Body of pancreas (tissue), 4 donors: ENCODE results near the gene SLC45A1. TPM values are rescaled to one million over a fixed set of nuclear protein-coding genes. Genes with fewer than 3 reads are reported as not detected.

Experiments used
- ATAC-seq: fragments of 150-250 bp; one replicate; pipeline ENCODE4 v1.9.1; 2016
- DNase-seq, 4 donors: peaks; one replicate each; pipeline ENCODE4 v3.0.0-alpha.2; 2019
- H3K27ac ChIP-seq, 4 donors: fragments of 200-600 bp; sonication (generic); 1 replicate in 3 of 4; 2 replicates in 1 of 4; pipeline versions ENCODE4 v1.5.1 to v1.6.1; 2016 to 2019; ENCODE audit warnings: mild to moderate bottlenecking in 1 of 4, mixed read lengths in 1 of 4, moderate library complexity in 1 of 4
- H3K27me3 ChIP-seq, 2 donors: fragments of 200-600 bp; sonication (generic); one replicate each; pipeline ENCODE4 v1.6.0; 2016; ENCODE audit warnings: mild to moderate bottlenecking in 1 of 2
- H3K36me3 ChIP-seq, 2 donors: fragments of 200-600 bp; sonication (generic); replicated peaks in 1 of 2; 2 replicates each; pipeline ENCODE4 v1.5.1; 2016; ENCODE audit warnings: low read depth in 2 of 2; ENCODE audit not compliant: insufficient read depth in 1 of 2
- H3K4me1 ChIP-seq: fragments of 200-600 bp; sonication (generic); one replicate; pipeline ENCODE4 v1.6.0; 2016
- H3K4me3 ChIP-seq, 2 donors: fragments of 200-600 bp; sonication (generic); 1 replicate in 1 of 2; 2 replicates in 1 of 2; pipeline ENCODE4 v1.5.1; 2016 to 2019
- H3K9me3 ChIP-seq, 3 donors: fragments of 200-600 bp; sonication (generic); 1 replicate in 2 of 3; 2 replicates in 1 of 3; pipeline ENCODE4 v1.5.1; 2016
- POLR2A ChIP-seq, 3 donors: fragments of 450-650 bp; IDR thresholded peaks; one replicate each; pipeline ENCODE4 v1.6.1; 2016; ENCODE audit warnings: antibody characterized with exemption in 3 of 3, mild to moderate bottlenecking in 2 of 3
- WGBS, 2 donors: methylation state at CpG; one replicate each; pipeline ENCODE4 v1.1.5; 2017; 5-methylcytosine and 5-hydroxymethylcytosine counted together
- intact Hi-C: fragments of 100-400 bp; cut with DNase I; formaldehyde crosslinking; loops from one replicate; pipeline ENCODE4 v1.15.1; 2023
- total RNA-seq, 2 donors: library from RNA; depleted of rRNA; stranded (reverse); fragments of >200 nt; gene quantifications; one replicate each; pipeline ENCODE4 v1.1.0, GENCODE V29; 2016
- TF ChIP-seq, protein P1 (sequence below), 7 experiments: fragments of 450-650 bp in 4 of 7; fragments of 200-600 bp in 3 of 7; sonication (generic) in 3 of 7; IDR thresholded peaks; one replicate each; pipeline ENCODE4 v1.5.1; 2016 to 2019; ENCODE audit warnings: antibody characterized with exemption in 7 of 7

Gene SLC45A1
- total RNA-seq, 2 donors from 2014 or later: 1.6 TPM; not detected in 1

DNA sequence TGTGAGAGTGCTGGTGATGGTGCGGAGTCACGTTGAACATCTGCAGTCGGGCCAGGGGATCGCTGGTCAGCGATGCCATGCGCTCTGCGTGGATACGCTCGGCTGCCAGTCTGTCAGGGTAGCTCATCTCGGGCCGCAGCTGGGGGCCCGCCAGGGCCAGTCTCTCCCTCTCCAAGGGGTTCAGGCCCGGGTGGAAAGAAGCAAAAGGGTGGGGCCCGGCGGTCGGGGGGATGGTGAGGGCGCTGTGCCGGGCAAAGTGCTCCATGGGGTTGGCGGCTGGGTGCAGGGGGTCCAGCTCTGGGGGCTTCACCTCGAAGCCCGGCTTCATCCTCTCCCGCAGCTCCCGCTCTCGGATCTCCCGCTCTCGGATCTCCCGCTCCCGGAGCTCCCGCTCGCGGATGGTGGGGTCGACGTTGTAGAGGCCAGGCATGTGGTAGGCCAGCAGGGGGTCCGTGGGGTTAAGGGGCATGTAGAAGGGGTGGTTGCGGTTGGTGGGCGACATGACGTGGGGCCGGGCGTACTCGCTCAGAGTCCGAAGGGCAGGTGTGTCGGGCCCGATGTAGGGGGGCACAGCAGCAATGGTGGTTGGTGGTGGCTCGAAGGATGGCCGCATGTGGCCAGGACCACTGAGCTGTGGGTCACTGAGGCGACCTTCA, 40.5 kb downstream of the SLC45A1 start:
- intact Hi-C loops: no loop called here
- Histone ChIP-seq H3K4me3 (no peak overlapping the region), H3K4me1 (peaks cover 2% of the 10 kb centered on the region), H3K9me3 (no peaks in the 10 kb centered on the region), H3K36me3 (peaks cover 51 to 63% of the 10 kb centered on the region in 2 donors), H3K27me3 (no peaks in the 10 kb centered on the region), H3K27ac (no peak overlapping the region)
- DNase-seq: no peak
- TF ChIP-seq POLR2A (IDR thresholded peaks at IDR 0.05): no peak
- TF ChIP-seq, protein P1, sequence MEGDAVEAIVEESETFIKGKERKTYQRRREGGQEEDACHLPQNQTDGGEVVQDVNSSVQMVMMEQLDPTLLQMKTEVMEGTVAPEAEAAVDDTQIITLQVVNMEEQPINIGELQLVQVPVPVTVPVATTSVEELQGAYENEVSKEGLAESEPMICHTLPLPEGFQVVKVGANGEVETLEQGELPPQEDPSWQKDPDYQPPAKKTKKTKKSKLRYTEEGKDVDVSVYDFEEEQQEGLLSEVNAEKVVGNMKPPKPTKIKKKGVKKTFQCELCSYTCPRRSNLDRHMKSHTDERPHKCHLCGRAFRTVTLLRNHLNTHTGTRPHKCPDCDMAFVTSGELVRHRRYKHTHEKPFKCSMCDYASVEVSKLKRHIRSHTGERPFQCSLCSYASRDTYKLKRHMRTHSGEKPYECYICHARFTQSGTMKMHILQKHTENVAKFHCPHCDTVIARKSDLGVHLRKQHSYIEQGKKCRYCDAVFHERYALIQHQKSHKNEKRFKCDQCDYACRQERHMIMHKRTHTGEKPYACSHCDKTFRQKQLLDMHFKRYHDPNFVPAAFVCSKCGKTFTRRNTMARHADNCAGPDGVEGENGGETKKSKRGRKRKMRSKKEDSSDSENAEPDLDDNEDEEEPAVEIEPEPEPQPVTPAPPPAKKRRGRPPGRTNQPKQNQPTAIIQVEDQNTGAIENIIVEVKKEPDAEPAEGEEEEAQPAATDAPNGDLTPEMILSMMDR (IDR thresholded peaks at IDR 0.05): no peak
- no peak for ATAC-seq
- 91 to 97% methylated on average over 42 to 46 of the region's 46 CpGs for WGBS, 2 donors

DNA sequence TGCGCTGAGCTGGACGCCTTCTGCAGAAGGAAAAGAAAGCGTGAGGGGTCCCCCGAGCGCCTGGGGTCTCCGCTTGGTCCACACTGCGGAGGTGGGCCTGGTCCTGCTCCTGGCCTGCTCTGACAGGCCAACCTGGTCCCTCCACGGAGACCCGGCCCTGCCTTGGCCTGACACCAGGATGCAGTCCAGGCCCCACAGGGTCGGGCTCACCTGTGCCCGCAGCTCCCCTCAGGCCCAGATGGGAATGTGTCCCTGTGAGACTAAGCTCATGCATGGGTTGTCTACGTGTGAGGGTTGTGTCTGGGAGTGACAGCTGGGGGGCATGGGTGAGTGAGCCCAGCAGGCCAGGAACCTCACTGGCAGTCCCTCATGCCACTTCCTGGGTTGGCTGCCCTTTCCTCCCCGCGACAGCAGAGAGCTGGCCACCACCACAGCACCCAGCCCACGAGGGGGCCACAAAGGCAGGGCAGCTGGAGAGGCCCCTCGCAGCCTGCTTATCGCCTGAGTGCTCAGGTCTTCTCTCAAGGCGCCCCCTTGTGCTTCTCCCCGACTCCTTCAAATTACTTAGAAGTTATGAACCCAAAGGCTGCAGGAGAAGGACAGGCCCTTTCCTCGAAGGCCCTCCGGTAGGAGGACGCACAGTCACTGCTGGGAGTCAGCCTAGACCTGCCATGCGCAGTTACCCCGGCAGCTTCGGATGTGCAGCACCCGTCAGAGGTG, 41.1 kb downstream of the SLC45A1 start:
- 90 to 96% methylated on average over 20 to 26 of the region's 26 CpGs for WGBS, 2 donors
- intact Hi-C loops: no loop called here
- DNase-seq (no peak), ATAC-seq (no peak)
- H3K9me3 ChIP-seq: no peaks in the 10 kb centered on the region
- no peak overlapping the region for H3K27ac ChIP-seq
- peaks cover 51 to 57% of the 10 kb centered on the region in 2 donors for H3K36me3 ChIP-seq
- TF ChIP-seq, protein P1 (IDR thresholded peaks at IDR 0.05): no peak
- TF ChIP-seq POLR2A (IDR thresholded peaks at IDR 0.05): no peak
- H3K4me3 ChIP-seq: no peak overlapping the region
- H3K27me3 ChIP-seq: no peaks in the 10 kb centered on the region
- H3K4me1 ChIP-seq: peaks cover 9% of the 10 kb centered on the region

DNA sequence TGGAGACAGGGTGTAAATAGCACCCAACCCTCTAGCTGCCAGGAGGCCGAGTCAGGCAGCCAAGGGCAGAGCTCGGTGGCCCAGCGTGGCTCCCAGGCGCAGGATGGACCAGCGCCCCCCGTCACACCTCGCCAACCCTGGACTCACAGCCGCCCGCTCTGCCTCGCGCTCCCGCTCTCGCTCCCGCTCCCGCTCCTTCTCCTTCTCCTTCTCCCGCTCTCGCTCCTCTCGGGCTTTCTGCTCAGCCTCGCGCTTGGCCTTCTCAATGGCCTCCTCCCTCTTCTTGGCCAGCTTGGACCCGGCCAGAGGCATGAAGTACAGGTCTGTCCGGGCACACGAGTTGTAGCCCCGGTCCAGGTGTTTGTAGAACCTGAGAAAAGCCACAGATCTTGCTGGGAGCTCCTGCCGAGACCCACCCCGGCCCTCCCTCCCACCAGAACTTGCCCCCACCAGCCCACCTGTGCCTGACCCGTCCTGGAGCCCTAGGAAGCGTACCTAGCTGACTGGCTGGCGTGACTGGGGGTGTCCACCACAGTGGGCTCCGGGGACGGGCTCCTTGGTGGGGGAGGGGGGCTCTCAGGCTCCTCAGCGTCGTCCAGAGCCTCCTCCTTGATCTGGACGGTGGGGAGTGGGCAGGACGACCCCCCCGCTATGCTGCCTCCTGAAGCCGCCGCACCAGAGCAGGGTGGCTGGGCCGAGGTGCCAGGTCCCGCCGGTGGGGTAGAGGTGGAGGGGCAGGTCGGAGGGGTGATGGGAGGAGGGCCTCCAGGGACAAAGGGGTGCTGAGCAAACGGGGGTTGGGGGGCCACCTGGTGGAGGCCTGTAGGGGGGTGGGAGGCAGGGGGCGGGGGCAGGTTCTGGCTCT, 41.9 kb downstream of the SLC45A1 start:
- intact Hi-C loops: no loop called here
- WGBS, 2 donors: 93 to 95% methylated on average over 24 to 40 of the region's 44 CpGs
- H3K27ac ChIP-seq: no peak overlapping the region
- H3K9me3 ChIP-seq: no peaks in the 10 kb centered on the region
- DNase-seq (no peak), ATAC-seq (no peak)
- H3K4me1 ChIP-seq: peaks cover 11% of the 10 kb centered on the region
- H3K27me3 ChIP-seq: no peaks in the 10 kb centered on the region
- no peak for TF ChIP-seq POLR2A (IDR thresholded peaks at IDR 0.05)
- TF ChIP-seq, protein P1 (IDR thresholded peaks at IDR 0.05): no peak
- no peak overlapping the region for H3K4me3 ChIP-seq
- peaks cover 49 to 55% of the 10 kb centered on the region in 2 donors for H3K36me3 ChIP-seq

DNA sequence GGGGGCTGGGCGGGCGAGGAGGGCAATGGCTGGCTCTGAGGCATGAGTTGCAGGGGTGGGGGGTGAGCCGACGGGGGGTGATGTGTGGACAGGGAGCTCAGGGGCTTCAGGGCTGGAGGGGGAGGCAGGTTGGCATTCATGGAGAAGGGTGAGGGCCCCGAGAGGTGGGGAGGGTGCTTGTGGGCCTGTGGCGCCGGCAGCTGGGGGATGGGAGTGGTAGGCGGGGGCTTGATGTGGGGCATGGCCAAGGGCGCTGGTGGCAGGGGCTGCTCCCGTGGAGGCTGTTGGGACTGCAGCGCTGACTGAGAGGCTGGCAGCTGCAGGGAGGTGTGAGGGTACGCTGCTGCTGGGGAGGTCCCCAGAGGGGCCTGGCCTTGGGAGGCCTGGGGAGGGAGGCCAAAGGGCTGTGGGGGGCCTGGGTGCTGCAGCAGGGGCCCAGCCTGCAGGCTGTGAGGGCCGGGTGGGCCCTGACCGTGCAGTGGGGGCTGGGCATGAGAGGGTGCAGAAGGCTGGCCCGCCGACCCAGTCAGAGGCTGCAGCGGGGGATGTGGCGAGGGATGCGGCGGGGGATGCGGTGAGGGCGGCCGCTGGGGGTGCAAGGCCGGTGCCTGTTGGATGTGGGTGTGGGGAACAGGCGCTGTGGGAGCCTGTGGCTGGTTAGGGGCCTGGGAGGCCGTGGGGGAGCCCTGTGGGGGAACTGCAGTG, 42.7 kb downstream of the SLC45A1 start:
- Histone ChIP-seq H3K9me3 (no peaks in the 10 kb centered on the region), H3K36me3 (peaks cover 45 to 50% of the 10 kb centered on the region in 2 donors), H3K27ac (no peak overlapping the region), H3K4me3 (no peak overlapping the region), H3K27me3 (no peaks in the 10 kb centered on the region), H3K4me1 (peaks cover 11% of the 10 kb centered on the region)
- WGBS, 2 donors: 90 to 94% methylated on average over 17 to 26 of the region's 26 CpGs
- intact Hi-C loops: no loop called here
- ATAC-seq (no peak), DNase-seq (no peak)
- TF ChIP-seq, protein P1 (IDR thresholded peaks at IDR 0.05): no peak
- no peak for TF ChIP-seq POLR2A (IDR thresholded peaks at IDR 0.05)
